ENCODE results near the gene GLOD5. TPM values are rescaled to one million over a fixed set of nuclear protein-coding genes. Genes with fewer than 3 reads are reported as not detected.

Gene GLOD5
- total RNA-seq, 1 experiment from 2014 or later: not detected

GRCh38 chrX:48770296-48770695 lies 8.7 kb downstream of the GLOD5 start:
- ChIA-PET POLR2A (no interaction called here), CTCF (no interaction called here)
- H3K27me3 ChIP-seq (ENCODE audit: control insufficient read depth, insufficient read depth, low read length): no peaks in the 10 kb centered on the region
- TF ChIP-seq, protein P1, sequence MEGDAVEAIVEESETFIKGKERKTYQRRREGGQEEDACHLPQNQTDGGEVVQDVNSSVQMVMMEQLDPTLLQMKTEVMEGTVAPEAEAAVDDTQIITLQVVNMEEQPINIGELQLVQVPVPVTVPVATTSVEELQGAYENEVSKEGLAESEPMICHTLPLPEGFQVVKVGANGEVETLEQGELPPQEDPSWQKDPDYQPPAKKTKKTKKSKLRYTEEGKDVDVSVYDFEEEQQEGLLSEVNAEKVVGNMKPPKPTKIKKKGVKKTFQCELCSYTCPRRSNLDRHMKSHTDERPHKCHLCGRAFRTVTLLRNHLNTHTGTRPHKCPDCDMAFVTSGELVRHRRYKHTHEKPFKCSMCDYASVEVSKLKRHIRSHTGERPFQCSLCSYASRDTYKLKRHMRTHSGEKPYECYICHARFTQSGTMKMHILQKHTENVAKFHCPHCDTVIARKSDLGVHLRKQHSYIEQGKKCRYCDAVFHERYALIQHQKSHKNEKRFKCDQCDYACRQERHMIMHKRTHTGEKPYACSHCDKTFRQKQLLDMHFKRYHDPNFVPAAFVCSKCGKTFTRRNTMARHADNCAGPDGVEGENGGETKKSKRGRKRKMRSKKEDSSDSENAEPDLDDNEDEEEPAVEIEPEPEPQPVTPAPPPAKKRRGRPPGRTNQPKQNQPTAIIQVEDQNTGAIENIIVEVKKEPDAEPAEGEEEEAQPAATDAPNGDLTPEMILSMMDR (IDR thresholded peaks at IDR 0.05): no peak
- TF ChIP-seq TCF7L2 (IDR thresholded peaks at IDR 0.05; ENCODE audit: low read depth, low read length) (no peak), SIN3A (IDR thresholded peaks at IDR 0.05; ENCODE audit: borderline replicate concordance, insufficient read depth, low read depth, low read length) (no peak), REST (IDR thresholded peaks at IDR 0.05; ENCODE audit: insufficient read depth in 1 of 2, low read depth in 2 of 2, low read length in 1 of 2) (no peak), POLR2AphosphoS5 (IDR thresholded peaks at IDR 0.05; ENCODE audit: low read depth, low read length) (no peak)
- no peak overlapping the region for H3K4me3 ChIP-seq (ENCODE audit: low read depth in 2 of 2, low read length in 2 of 2)
- ATAC-seq (no peak), DNase-seq (ENCODE audit: low read depth, low spot score) (no peak)
- H3K36me3 ChIP-seq (ENCODE audit: control insufficient read depth, insufficient read depth, low read length): no peaks in the 10 kb centered on the region
- H3K27ac ChIP-seq (ENCODE audit: low read length): no peak overlapping the region
- intact Hi-C loops (cut with micrococcal nuclease; ENCODE audit: unreplicated experiment): no loop called here
- no peaks in the 10 kb centered on the region for H3K4me1 ChIP-seq (ENCODE audit: control insufficient read depth, insufficient read depth, low read length)
- no TSS peak for BruUV-seq (replicated peaks)
- in situ Hi-C loops (cut with HindIII; ENCODE audit: low pct_unique_long_range_greater_than_20kb, low sequenced_read_pairs): no loop called here
- no peaks in the 10 kb centered on the region for H3K9me3 ChIP-seq (ENCODE audit: control insufficient read depth, insufficient read depth, low read depth, low read length)

DNA sequence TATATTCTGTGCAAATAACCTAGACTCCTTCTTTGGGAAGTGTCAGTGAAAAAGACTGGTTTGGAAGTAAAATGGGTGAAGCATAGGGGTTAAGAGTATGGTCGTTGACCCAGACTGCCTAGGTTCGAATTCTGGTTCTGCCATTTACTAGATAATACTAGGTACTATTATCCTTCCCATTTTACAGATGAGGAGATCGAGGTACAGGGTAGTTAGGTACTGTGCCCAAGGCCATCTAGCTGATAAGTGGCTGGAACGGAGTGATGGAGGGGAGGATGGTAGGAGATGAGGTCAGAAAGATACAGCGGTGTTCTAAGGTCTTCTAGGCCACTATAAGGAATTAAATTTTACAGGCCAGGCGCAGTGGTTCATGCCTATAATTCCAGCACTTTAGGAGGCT lies 11.1 kb downstream of the GLOD5 start:
- Histone ChIP-seq H3K4me3 (ENCODE audit: low read depth in 2 of 2, low read length in 2 of 2) (no peak overlapping the region), H3K27ac (ENCODE audit: low read length) (no peak overlapping the region), H3K9me3 (ENCODE audit: control insufficient read depth, insufficient read depth, low read depth, low read length) (no peaks in the 10 kb centered on the region), H3K36me3 (ENCODE audit: control insufficient read depth, insufficient read depth, low read length) (no peaks in the 10 kb centered on the region), H3K27me3 (ENCODE audit: control insufficient read depth, insufficient read depth, low read length) (no peaks in the 10 kb centered on the region), H3K4me1 (ENCODE audit: control insufficient read depth, insufficient read depth, low read length) (no peaks in the 10 kb centered on the region)
- TF ChIP-seq SIN3A (IDR thresholded peaks at IDR 0.05; ENCODE audit: borderline replicate concordance, insufficient read depth, low read depth, low read length) (no peak), REST (IDR thresholded peaks at IDR 0.05; ENCODE audit: insufficient read depth in 1 of 2, low read depth in 2 of 2, low read length in 1 of 2) (no peak), TCF7L2 (IDR thresholded peaks at IDR 0.05; ENCODE audit: low read depth, low read length) (no peak), POLR2AphosphoS5 (IDR thresholded peaks at IDR 0.05; ENCODE audit: low read depth, low read length) (no peak)
- TF ChIP-seq, protein P1 (IDR thresholded peaks at IDR 0.05): no peak
- DNase-seq (ENCODE audit: low read depth, low spot score) (no peak), ATAC-seq (no peak)
- ChIA-PET POLR2A (interaction anchor here (0.6 kb wide), 1 partner anchor 30 kb away, joined by 13 read pairs; no protein-coding TSS in a partner anchor), CTCF (no interaction called here)
- no TSS peak for BruUV-seq (replicated peaks)
- intact Hi-C loops (cut with micrococcal nuclease; ENCODE audit: unreplicated experiment): no loop called here
- in situ Hi-C loops (cut with HindIII; ENCODE audit: low pct_unique_long_range_greater_than_20kb, low sequenced_read_pairs): no loop called here

Measured in Panc1 (cell line).